Coronary artery (tissue), 2 donors: ENCODE results near the gene BPIFB3.
"Not testable (repeated sequence)": the region's sequence is repeated elsewhere in the genome, so short reads cannot be mapped to it uniquely, and the experiment has no call there.

ENCODE experiments used
- DNase-seq: peaks from one replicate; pipeline ENCODE4 v3.0.0-alpha.2; 2017; ENCODE audit warnings: low spot score
- H3K27ac ChIP-seq, 2 donors: fragments of 200-600 bp; sonication (generic); one replicate each; pipeline ENCODE4 v1.5.1; 2016 to 2019
- H3K4me3 ChIP-seq: fragments of 200-600 bp; sonication (generic); 2 replicates; pipeline ENCODE4 v1.5.1; 2016; ENCODE audit warnings: mild to moderate bottlenecking, moderate library complexity
- CTCF ChIP-seq: fragments of 200-600 bp; sonication (generic); IDR thresholded peaks from one replicate; pipeline ENCODE4 v1.5.1; 2019; ENCODE audit warnings: antibody characterized with exemption

Gene BPIFB3

DNA sequence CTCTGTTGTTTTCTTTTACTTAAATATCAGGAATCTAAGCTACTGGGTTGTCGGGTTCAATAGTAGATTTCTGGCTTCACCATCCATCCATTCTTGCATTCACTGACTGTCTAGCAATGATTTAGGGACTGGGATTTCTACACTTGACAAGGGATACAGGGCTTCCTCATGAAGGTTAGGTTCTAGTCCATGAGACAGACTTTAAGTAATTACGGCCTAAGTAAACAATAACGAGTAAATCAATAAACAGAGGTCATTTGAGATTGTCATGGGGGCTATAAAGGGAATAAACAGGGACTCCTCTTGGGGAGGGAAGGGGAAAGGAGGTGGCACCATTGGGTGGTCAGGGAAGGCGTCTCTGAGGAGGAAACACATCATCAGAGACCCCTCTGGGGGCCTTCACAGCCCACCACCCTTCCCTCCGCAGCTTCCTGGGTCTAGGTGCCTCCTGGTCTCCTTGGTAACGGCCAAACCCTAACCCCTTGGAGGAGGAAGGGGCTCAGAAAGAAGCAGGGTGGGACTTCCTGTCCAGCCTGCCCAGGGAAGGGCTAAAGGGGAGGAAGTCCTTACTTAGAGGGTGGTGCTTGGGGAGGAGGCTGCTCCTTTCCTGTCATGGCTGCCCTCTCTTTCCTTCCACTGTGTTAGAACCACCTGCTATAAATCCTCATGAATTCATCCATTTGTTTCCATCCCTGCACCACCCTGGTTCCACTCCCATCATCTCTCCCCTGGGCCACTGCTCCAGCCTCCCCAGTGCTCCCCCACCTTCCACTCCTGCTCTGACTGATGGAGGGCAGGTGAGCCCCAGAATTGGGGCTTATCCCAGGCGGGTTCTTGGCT lies 59.1 kb downstream of the BPIFB3 start:
- DNase-seq, result no peak
- H3K27ac ChIP-seq, result no peak overlapping the region
- H3K4me3 ChIP-seq, result no peak overlapping the region
- TF ChIP-seq CTCF, result no peak

- no peak for TF ChIP-seq CTCF
- H3K4me3 ChIP-seq, result no peak overlapping the region
- H3K27ac ChIP-seq, result no peak overlapping the region
- no peak for DNase-seq
These were observed 59.7 kb downstream of the BPIFB3 start for GRCh38 chr20:33113387-33113908.

DNA sequence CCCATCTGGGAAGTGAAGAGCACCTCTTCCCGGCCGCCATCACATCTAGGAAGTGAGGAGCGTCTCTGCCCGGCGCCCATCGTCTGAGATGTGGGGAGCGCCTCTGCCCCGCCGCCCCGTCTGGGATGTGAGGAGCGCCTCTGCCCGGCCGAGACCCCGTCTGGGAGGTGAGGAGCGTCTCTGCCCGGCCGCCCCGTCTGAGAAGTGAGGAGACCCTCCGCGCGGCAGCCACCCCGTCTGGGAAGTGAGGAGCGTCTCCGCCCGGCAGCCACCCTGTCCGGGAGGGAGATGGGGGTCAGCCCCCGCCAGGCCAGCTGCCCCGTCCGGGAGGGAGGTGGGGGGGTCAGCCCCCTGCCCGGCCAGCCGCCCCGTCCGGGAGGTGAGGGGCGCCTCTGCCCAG lies 61.8 kb downstream of the BPIFB3 start:
- not testable (repeated sequence) for H3K27ac ChIP-seq, DNase-seq, H3K4me3 ChIP-seq

- no peak for TF ChIP-seq CTCF
- DNase-seq, result no peak
- no peak overlapping the region for H3K4me3 ChIP-seq
- no peak overlapping the region for H3K27ac ChIP-seq
These were observed 66.3 kb downstream of the BPIFB3 start for GRCh38 chr20:33119725-33120720.

DNA sequence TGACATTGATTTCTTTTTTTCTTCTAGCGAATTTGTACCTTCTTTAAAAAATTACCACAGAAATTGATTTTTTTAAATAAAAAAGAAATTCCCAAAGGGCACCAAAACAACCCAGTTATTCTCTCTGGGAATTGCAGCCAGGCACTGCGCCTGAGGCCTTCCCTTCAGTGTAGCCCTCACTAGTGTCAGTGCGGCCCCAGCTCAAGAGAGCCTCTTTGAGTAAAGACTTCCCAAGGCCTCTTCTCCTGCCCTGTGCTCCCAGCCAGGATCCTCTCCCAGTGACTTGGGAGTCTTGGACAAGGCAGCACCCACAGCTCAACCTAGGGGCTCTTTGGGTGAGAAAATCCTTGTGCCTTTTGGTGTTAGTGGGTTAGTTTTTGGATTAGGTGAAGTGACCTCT lies 67.2 kb downstream of the BPIFB3 start:
- no peak for DNase-seq

GRCh38 chr20:33122297-33122696 lies 68.6 kb downstream of the BPIFB3 start:
- not testable (repeated sequence) for DNase-seq, H3K27ac ChIP-seq, H3K4me3 ChIP-seq

More for the DNA sequence above, 67.2 kb downstream of the BPIFB3 start:
- no peak overlapping the region for H3K4me3 ChIP-seq
- no peak overlapping the region for H3K27ac ChIP-seq
- no peak for TF ChIP-seq CTCF
